ENCODE data around the gene ADIG.

- TF ChIP-seq CTCF (IDR thresholded peaks at IDR 0.05) (no peak), EP300 (IDR thresholded peaks at IDR 0.05) (no peak)
These were observed 42.2 kb upstream of the ADIG start for GRCh38 chr20:38538789-38539188.

All from ovary (tissue), 3 donors.